HG02642 (cell line): ENCODE measurements around the gene RRP1.

ENCODE experiments used
- ATAC-seq: cut with Tn5 transposase; IDR thresholded peaks from one replicate; pipeline ENCODE4 v1.9.1; 2021; ENCODE audit warnings: mild to moderate bottlenecking; ENCODE audit not compliant: unreplicated experiment, poor library complexity

Gene RRP1, protein sequence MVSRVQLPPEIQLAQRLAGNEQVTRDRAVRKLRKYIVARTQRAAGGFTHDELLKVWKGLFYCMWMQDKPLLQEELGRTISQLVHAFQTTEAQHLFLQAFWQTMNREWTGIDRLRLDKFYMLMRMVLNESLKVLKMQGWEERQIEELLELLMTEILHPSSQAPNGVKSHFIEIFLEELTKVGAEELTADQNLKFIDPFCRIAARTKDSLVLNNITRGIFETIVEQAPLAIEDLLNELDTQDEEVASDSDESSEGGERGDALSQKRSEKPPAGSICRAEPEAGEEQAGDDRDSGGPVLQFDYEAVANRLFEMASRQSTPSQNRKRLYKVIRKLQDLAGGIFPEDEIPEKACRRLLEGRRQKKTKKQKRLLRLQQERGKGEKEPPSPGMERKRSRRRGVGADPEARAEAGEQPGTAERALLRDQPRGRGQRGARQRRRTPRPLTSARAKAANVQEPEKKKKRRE

DNA sequence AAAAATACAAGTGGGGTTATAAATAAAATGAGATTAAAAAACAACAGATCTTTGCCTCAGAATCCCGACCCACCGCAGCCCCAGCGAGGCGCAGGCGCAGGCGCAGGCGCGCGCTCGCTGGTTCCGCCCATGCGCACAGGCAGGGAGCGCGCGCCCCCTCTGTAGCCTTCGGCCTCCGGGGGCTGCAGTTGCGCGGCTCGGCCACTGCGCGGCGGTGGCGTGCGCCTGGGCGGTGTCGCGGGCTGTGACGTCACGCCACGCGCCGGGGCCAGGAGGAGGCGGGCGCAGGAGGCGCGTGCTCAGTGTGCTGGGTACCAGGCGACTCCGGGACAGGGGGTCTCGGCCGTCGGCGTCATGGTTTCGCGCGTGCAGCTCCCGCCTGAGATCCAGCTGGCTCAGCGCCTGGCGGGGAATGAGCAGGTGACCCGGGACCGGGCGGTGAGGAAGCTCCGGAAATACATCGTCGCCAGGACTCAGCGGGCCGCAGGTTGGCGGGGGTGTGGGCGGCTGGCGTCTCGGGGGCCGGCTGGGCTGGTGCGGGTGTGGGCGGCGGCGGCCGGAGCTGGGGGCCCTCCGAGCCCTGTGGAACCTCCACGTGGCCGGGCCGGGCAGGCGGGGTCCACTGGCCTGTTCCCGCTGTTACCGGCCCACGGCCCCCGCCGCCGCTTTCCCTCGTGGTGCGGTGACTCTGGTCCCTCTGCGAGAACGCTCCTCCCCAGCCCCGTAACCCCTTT lies at the start of gene RRP1:
TSS of gene RRP1 (plus strand) at position 302 of the 734 bp plus-strand sequence. CDS start at position 355, 53 bp downstream.
- peak; percentile 92 for ATAC-seq

DNA sequence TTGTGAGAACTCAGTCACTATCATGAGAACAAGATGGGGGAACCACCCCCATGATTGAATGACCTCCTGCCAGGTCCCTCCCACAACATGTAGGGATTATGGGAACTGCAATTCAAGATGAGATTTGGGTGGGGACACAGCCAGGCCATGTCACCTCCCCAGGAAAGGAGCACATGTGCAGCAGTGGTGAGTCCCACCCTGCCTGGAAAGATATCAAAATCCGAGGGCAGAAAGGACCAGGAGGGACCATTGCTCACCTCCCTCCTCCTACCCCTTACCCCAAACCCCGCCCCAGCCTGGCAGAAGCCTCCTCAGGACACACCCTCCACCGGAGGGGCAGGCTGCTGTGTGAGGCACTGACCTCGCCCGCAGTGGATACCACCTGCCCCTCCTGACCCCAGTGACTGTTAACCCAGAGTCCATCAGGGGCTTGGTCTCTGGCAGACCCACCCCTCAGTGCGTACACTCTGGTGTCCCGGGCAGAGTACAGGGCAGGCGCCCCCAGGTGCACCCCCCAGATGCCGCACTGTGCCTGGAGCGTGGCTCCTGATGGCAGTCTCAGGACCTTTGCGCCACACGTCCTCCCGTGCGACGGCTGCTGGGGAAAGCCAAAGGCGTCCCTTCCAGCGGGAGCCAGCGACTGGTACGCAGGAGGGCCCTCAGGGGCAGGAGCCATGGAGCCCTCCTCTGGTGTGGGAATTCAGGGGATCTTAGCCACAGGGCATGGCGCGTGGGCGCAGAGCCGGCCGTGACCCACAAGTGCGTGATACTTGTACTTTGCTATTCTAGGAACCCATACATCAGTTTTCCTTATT lies 49.5 kb upstream of the RRP1 start:
- ATAC-seq = no peak

DNA sequence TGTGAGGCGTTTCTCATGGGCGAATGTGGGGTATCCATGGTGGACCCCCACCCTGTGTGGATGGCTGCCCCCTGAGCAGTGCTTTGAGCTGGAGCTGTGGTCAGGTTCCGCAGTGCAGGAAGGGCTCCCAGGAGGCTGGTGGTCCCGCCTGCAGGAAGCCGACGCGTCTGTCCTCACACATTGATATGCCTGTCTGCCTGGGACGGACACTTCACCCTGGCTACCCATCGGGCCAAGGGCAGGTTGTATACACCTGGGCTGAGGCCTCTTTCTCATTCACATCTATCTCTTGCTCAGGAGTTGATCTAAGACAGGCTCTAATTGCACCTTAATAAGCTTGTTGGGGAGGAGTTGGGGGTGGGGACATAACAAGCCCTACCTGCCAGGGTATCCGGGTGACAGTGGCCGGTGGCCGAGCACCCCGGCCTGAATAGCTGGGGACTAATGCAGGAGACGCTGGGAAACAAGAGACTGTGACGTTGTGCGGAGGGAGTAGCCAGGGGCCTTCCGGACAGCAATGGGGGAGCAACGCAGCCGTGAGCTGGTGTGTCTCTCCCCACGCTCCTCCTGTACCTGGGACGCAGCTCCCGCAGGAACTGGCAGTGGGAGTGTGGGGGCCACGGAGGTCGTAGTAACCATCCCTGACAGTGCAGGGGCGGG lies 48.8 kb upstream of the RRP1 start:
- no peak for ATAC-seq

DNA sequence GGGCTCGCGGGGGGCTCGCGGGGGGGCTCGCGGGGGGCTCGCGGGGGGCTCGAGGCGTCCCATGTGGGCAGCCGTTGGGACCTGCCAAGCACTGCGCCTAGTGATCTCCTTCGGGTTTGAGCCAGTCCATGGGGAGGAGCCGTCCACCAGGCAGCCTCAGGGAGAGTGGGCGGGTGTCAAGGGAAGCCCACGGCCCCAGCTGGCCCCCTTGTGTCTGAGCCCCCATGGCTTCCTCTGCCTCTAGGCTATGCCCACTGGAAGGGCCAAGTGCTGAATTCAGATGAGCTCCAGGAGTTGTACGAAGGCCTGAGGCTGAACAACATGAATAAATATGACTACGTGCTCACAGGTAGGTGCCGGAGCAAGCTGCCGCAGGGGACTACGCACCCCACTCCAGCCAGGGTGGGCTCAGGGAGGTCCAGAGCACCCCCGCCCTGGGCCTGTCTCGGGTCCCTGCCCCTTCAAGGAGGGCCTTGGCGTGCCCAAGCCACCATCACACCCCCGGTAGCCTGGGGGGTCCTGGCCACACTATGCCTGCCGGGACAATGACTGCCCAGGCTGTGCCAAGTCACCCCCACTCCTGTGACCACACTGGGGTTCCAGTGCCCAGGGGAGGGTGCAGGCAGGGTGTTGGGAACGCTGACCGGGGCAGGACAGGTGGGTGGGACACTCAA lies 47.8 kb upstream of the RRP1 start:
- no peak for ATAC-seq

DNA sequence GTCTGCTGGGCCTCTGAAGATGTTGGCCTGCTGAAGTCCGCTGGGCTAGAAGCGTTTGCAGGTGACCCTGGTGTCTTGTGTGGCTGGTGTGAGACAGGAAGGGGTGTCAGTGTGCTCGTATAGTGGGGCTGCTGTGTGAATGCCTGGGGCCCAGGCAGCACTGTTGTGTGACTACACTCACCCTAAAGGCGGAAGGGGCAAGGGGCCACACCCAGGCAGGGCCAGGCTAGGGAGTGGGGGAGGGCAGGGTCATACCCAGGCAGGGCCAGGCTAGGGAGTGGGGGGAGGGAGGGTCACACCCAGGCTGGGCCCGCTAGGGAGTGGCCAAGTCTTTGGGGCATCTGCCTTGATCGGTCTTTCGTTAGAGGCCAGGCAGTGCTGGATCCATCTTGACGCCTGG lies 45.4 kb upstream of the RRP1 start:
- no peak for ATAC-seq

DNA sequence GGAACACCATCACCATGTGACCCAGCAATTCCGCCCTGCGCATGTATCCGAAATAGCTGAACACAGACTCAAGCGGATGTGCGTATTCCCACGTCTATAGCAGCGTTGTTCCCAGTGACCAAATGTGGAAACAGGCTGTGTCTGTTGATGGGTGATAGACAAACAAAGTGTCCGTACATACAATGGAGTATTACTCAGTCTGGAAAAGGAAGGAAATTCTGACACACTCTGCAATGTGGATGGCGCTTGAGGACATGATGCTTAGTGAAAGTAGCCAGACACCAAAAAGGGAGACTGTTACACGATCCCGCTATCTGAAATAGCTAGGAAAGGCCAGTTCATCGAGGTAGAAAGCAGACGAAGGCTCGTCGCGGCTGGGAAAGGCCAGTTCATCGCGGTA lies 44.7 kb upstream of the RRP1 start:
- no peak for ATAC-seq

DNA sequence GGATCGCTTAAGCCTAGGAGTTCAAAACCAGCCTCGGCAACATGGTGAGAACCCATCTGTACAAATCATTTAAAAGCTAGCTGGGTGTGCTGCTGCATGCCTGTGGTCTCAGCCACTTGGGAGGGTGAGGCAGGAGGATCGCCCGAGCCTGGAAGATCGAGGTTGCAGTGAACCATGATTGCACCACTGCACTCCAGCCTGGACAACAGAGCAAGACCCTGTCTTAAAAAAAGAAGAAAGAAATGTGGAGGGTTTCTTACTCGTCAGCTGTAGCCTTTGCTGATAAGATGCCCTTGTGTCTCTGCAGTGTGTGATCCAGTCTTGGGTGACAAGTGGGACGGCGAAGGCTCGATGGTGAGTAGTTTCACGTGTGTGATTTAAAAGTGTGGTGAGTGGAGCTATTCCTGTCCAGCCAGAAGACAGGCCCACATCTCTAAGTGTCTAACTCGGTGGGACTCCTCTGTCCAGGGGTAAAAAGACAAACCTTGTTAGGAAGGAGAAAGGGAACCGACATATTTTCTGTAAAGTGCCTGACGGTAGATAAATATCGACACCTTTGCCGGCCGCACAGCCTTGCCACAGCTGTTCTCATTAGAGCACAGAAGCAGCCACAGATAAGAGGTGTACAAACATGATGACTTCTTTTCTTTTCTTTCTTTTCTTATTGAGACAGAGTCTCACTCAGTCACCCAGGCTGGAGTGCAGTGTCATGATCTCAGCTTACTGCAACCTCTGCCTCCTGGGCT lies 43.4 kb upstream of the RRP1 start:
- ATAC-seq = no peak

DNA sequence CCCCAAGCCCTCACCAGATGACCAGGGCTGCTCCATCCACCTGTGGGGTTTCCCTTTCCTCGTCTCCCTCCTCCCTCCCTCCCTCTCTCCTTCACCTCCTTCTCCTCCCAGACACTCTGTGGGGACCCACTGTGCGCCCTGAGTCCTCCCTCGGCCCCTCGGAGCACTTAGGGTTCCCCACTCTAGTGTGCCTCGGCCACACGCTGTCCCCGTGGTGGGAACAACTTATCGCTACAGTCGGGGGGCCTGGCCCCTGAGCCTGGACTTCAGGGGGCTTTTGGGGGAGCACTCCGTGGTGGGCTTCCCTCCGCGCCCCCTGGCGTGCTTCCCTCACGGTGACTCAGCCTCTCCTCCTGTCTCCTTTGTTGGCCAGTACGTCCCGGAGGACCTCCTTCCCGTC lies 40.8 kb upstream of the RRP1 start:
- no peak for ATAC-seq

DNA sequence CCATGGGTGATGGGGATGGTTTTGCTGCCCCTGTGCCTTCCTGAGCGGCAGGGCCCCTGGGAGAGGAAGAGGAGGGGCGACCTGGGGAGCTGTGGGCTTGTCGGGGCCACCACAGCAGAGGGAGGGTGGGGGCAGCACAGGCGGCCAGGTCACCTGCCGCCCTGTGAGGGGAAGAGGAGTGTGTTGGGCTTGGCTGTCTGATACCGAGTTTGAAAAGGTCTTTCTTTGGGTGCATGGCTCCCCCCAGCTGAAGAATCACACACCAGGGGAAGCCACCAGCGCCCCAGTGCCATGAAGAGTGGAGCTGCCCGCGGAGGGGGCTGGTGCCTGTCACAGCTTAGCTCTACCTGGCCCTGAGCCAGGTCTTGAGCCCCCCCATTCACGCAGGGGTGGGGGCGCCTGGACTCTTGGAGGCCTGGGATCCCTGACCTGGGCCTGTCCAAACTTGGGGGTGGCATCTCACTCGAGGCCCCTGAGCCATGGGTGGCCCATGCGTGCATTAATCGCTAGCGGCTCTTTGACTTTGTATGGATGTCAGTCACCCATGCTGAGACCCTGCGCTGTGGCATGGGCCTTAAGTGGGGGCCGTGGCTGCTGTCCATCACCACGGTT lies 39.6 kb upstream of the RRP1 start:
- no peak for ATAC-seq

DNA sequence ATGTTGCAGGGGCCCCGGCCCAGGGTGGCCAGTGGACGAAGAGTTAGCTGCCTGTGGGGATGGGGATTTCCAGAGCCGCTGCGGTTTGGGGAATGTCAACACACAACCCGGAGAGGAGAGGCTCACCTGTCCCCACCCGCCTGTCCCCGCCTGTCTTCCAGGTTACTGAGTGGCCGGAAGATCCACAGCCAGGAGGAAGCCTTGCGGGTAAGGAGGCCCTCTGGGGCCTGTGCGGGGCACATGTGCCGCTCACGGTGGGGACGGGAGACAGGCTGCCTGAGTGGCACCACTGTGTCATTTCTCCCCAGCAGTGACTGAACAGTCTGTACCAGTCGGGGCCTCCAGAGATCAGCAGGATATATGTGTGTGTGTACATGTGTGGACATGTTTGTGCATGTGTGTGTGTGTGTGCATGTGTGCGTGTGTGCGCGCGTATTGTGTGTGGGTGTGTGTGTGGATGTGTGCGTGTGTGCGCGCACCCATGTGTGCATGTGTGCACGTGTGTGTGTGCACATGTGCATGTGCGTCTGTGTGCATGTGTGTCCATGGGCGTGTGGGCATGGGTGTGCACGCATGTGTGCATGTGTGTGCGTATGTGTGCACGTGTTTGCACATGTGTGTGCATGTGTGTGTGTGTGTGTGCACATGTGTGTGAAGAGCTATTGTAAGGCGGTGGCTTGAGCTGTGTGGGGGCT lies 38.9 kb upstream of the RRP1 start:
- ATAC-seq = no peak

DNA sequence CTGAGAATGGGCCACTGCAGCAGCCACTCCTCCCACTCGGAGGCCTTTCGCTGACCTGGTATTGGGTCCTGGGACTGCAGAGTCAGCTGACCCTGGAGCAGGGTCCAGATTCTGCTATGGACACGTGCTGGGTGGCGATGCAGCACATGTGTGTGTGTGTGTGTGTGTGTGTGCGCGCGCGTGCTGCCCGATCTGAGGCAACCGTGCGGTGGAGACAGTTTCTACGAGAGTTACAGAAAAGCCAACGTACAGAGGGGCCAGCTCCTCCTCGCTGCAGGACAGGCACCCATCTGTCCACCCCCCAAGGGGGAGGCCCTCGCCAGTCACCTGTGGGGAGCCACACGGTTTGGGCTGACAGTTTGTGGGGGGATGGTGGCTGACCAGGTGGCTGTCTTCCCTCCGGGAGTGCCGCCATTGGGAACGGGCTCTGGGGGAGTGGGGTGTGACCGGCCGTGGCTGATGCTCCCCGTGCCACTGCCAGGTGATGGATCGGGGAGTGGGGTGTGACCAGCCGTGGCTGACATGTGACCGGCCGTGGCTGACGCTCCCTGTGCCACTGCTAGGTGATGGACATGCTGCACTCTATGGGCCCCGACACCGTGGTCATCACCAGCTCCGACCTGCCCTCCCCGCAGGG lies 37.3 kb upstream of the RRP1 start:
- ATAC-seq = no peak

DNA sequence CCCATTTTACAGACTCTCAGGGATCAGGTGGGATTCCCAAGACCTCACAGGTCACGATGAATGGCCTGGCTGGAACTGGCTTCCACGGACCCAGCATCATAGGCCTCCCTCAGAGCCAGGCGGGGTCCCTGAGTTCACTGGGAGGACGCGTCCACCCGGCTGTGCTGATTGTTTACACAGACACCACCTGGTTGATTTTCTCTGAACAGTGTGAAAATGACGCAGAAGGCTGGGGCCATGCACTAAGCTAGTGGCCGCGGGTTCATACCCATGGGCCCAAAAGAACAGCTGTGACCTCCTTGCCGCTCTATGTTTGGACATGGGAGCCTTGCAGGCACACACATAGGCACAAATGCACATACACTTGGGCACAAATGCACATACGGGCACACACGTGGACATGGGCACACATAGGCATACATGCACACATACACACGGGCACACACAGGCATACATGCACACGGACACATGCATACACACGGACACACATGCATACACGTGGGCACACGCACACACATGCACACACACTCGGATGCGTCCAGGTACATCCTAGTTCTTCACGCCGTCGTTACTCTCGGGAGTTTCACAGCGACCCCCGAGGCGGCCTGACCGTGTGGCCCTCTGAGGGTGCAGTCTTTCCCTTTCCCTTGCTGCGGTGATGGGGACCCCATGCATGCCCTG lies 36.5 kb upstream of the RRP1 start:
- no peak for ATAC-seq

DNA sequence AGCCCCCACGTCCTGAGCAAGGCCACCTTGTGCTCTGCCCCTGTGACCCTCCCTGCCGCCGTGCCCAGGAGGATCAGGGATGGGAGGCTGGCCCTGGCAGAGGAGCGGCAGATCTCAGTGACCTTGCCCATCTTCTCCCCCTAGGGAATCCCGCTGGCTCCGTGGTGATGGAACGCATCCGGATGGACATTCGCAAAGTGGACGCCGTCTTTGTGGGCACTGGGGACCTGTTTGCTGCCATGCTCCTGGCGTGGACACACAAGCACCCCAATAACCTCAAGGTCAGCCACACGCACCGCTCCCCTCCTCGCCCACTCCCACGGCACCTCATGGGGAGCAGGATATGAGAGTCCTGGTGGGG lies 36.0 kb upstream of the RRP1 start:
- ATAC-seq = no peak

DNA sequence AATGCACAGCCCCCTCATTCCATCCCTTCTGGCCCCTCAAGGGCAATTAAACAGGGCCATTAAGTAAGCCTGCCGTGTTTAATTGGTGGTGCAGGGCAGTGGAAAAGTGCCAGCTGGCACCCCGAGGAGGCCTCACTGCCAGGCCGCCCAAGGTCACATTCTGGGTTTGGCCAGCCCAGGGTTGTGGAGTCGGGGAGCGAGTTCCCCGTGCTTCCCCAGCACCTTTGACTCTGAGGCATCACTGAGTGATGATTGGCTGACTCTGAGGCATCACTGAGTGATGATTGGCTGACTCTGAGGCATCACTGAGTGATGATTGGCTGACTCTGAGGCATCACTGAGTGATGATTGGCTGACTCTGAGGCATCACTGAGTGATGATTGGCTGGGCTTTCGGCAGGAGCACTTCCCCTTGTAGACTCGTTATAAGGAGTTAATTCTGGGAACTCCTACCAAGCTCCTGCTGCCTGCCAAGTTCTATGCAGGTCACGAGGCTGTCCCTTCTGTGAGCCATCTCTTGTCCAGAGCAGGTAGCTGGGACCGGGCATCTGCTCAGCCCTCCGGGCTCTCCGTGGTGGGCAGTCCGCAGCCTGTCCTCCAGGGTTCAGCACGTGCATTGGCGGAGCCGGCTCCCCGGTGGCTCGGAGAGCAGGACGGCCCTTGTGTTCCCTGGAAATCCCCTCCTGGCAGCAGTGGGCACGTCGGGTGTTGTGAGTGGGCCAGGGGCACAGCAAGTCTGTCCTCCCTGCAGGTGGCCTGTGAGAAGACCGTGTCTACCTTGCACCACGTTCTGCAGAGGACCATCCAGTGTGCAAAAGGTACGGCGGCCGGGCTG lies 34.2 kb upstream of the RRP1 start:
- no peak for ATAC-seq

DNA sequence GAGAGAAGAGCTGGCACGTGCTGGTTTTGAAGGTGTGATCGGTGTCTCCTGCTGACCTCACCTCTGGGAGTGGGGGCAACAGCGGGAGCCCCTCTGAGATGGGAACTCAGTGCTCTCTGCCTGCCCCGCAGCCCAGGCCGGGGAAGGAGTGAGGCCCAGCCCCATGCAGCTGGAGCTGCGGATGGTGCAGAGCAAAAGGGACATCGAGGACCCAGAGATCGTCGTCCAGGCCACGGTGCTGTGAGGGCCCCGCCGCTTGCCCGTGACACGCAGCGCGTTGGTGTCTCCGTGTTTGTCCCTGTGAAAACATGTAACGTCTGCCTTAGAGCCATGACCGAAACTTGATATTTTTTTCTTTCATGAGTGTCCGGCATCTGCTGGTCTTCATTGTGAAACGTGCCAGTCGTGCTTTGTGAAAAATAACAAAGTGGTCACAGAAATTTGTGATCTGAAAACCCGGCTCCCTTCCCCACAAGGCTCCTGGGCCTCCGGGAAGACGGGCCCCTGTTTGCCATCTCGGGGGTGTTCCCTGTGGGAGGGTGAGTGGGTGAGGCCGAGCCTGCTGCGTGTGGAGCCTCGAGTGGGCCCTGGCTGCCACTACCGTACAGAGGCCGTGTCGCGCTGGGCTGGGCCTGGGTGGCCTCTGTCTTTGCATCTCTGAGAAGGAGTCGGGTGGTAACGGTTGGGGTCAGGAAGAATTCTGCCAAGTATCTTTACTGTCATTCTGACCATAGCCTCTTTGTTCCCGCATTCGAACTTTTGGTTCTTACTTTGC lies 33.4 kb upstream of the RRP1 start:
- no peak for ATAC-seq

DNA sequence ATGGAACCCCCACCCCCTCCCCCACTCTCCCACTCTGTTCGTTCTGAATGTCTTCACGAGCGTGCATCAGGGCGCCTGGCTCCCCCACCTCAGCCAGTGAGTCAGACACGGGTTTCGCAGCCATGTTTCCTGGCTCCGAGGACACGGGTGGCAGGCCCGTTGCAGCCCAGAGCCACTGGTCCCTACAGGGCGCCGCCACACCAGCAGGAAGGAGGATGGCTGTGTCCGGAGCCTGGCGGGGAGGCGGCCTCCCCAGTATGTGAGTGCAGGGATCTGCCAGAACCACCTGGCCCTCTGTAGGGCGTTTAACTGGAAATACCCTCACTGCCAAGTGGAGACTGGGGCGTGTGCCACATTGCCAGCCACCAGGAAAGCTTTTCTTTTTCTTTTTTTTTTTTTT lies 31.8 kb upstream of the RRP1 start:
- no peak for ATAC-seq
